CD4-positive, alpha-beta T cell (primary cell): Measurements from ENCODE around the gene ZNF605. TPM values are rescaled to one million over a fixed set of nuclear protein-coding genes. Genes with fewer than 3 reads are reported as not detected.
"Not testable (repeated sequence)": the region's sequence is repeated elsewhere in the genome, so short reads cannot be mapped to it uniquely, and the experiment has no call there.

Experiments
- ATAC-seq: fragments of 200-7000 bp; cut with Tn5 transposase; one replicate; pipeline ENCODE4 v1.10.0; 2022; ENCODE audit warnings: mild to moderate bottlenecking; ENCODE audit not compliant: poor library complexity
- CTCF ChIA-PET: fragments of 350-600 bp; sonication (Branson Sonifier 250); formaldehyde crosslinking; loops from one replicate; lab custom pipeline; 2021; ENCODE audit warnings: antibody characterized with exemption, inconsistent platforms; lab: Charles Lee
- POLR2A ChIA-PET: fragments of 350-600 bp; sonication (Branson Sonifier 250); formaldehyde crosslinking; loops from one replicate; lab custom pipeline; 2021; ENCODE audit warnings: antibody characterized with exemption, inconsistent platforms; lab: Charles Lee
- DNase-seq, 14 experiments: peaks; one replicate each; pipeline ENCODE4 v3.0.0-alpha.2; 2013 to 2020; ENCODE audit warnings: mixed read lengths in 2 of 14
- H3K27ac ChIP-seq, 2 donors: one replicate each; pipeline versions ENCODE4 v1.5.1 to v1.7.0; 2013; ENCODE audit warnings: low read length in 2 of 2, low read depth in 1 of 2, mild to moderate bottlenecking in 1 of 2
- H3K27me3 ChIP-seq, 2 experiments: 1 replicate in 1 of 2; 2 replicates in 1 of 2; pipeline versions ENCODE4 v1.6.1 to v1.7.0; 2013; ENCODE audit warnings: low read length in 2 of 2, control low read depth in 1 of 2, mild to moderate bottlenecking in 1 of 2, moderate library complexity in 1 of 2; ENCODE audit not compliant: insufficient read depth in 2 of 2, control insufficient read depth in 1 of 2
- H3K36me3 ChIP-seq: one replicate; pipeline ENCODE4 v1.6.1; 2013; ENCODE audit warnings: low read length, control low read depth; ENCODE audit not compliant: insufficient read depth
- H3K4me1 ChIP-seq: one replicate; pipeline ENCODE4 v1.6.1; 2013; ENCODE audit warnings: low read length, control low read depth; ENCODE audit not compliant: insufficient read depth
- H3K4me3 ChIP-seq: one replicate; pipeline ENCODE4 v1.5.1; 2013; ENCODE audit warnings: mild to moderate bottlenecking, low read length, moderate library complexity
- H3K9me3 ChIP-seq, 2 experiments: 1 replicate in 1 of 2; 2 replicates in 1 of 2; pipeline versions ENCODE4 v1.6.1 to v1.7.0; 2013; ENCODE audit warnings: low read length in 2 of 2, mild to moderate bottlenecking in 2 of 2, control low read depth in 1 of 2, moderate library complexity in 1 of 2; ENCODE audit not compliant: control insufficient read depth in 1 of 2, insufficient read depth in 1 of 2
- H3K27ac Mint-ChIP-seq: one replicate; pipeline ENCODE4 v1.8.0; 2020; ENCODE audit warnings: mixed read lengths
- H3K27me3 Mint-ChIP-seq: one replicate; pipeline ENCODE4 v1.8.0; 2021; ENCODE audit warnings: mixed read lengths
- H3K36me3 Mint-ChIP-seq: one replicate; pipeline ENCODE4 v1.8.0; 2021; ENCODE audit warnings: low read depth, mixed read lengths
- H3K4me1 Mint-ChIP-seq: one replicate; pipeline ENCODE4 v1.8.0; 2021; ENCODE audit warnings: low read depth, mixed read lengths
- H3K4me3 Mint-ChIP-seq: one replicate; pipeline ENCODE4 v1.8.0; 2020; ENCODE audit warnings: mild to moderate bottlenecking, mixed read lengths
- H3K9me3 Mint-ChIP-seq: one replicate; pipeline ENCODE4 v1.8.0; 2020; ENCODE audit warnings: mixed read lengths
- intact Hi-C, 2 experiments: fragments of 100-400 bp; cut with DNase I in 1 of 2; cut with micrococcal nuclease in 1 of 2; formaldehyde crosslinking; loops; one replicate each; pipeline versions ENCODE4 v1.15.1 to v1.9.0; 2023 to 2025; cut with DNase I, micrococcal nuclease
- total RNA-seq, 174 experiments: library from RNA in 2 of 174; stranded (reverse) in 2 of 174; gene quantifications; one replicate each; pipeline ENCODE4 v1.2.3 and lab custom pipeline; 2021 to 2026
- TF ChIP-seq, protein P1 (sequence below): fragments of 200-600 bp; IDR thresholded peaks from one replicate; pipeline ENCODE4 v1.8.0; 2022; ENCODE audit warnings: antibody characterized with exemption, mild to moderate bottlenecking

ZNF605 gene
- total RNA-seq, 2 experiments from 2014 or later = 5.3 to 5.8 TPM

- TF ChIP-seq, protein P1, sequence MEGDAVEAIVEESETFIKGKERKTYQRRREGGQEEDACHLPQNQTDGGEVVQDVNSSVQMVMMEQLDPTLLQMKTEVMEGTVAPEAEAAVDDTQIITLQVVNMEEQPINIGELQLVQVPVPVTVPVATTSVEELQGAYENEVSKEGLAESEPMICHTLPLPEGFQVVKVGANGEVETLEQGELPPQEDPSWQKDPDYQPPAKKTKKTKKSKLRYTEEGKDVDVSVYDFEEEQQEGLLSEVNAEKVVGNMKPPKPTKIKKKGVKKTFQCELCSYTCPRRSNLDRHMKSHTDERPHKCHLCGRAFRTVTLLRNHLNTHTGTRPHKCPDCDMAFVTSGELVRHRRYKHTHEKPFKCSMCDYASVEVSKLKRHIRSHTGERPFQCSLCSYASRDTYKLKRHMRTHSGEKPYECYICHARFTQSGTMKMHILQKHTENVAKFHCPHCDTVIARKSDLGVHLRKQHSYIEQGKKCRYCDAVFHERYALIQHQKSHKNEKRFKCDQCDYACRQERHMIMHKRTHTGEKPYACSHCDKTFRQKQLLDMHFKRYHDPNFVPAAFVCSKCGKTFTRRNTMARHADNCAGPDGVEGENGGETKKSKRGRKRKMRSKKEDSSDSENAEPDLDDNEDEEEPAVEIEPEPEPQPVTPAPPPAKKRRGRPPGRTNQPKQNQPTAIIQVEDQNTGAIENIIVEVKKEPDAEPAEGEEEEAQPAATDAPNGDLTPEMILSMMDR = no peak
- intact Hi-C loops = loop anchor here (1.0 to 10.0 kb wide), 6 partner anchors 17 to 202 kb away; partner anchors contain the start of genes ANKLE2 (in 1 of the 2), POLE (in 1 of the 2) and PXMP2 (in 1 of the 2)
- Mint-ChIP-seq H3K9me3 (peaks cover 2% of the 10 kb centered on the region), H3K27me3 (no peaks in the 10 kb centered on the region), H3K4me1 (peaks cover 39% of the 10 kb centered on the region), H3K4me3 (peak overlapping the region; percentile 84), H3K27ac (peak overlapping the region; percentile 100), H3K36me3 (peaks cover 47% of the 10 kb centered on the region)
- Histone ChIP-seq H3K9me3 (peaks cover 0 to 5% of the 10 kb centered on the region in 2 experiments), H3K27ac (peak overlapping the region in 1 of 2 donors; percentile 77), H3K36me3 (peaks cover 22% of the 10 kb centered on the region), H3K27me3 (no peaks in the 10 kb centered on the region), H3K4me1 (peaks cover 25% of the 10 kb centered on the region), H3K4me3 (peak overlapping the region; percentile 59)
- ATAC-seq (no peak), DNase-seq (peak in 4 of 14 experiments; percentile 2 to 38 (median 11))
- ChIA-PET POLR2A (interaction anchor here (0.6 to 2.4 kb wide), 23 partner anchors 8 to 301 kb away, joined by 3 to 30 read pairs (median 5); partner anchors contain the start of genes GOLGA3, PGAM5 and ZNF26), CTCF (interaction anchor here (2.4 kb wide), 1 partner anchor 18 kb away, joined by 11 read pairs; no protein-coding TSS in a partner anchor)
Measured at GRCh38 chr12:132886529-132887477, 69.3 kb downstream of the ZNF605 start.

GRCh38 chr12:132881818-132882217 is 74.3 kb downstream of the ZNF605 start:
- peaks cover 11% of the 10 kb centered on the region for H3K4me1 ChIP-seq
- ATAC-seq = no peak
- TF ChIP-seq, protein P1 = no peak
- no peak for DNase-seq
- peaks cover 35% of the 10 kb centered on the region for H3K4me1 Mint-ChIP-seq
- H3K27ac Mint-ChIP-seq = no peak overlapping the region
- H3K4me3 ChIP-seq = no peak overlapping the region
- no peaks in the 10 kb centered on the region for H3K27me3 ChIP-seq
- H3K27me3 Mint-ChIP-seq = no peaks in the 10 kb centered on the region
- CTCF ChIA-PET = interaction anchor here (0.6 kb wide), 1 partner anchor 10 kb away, joined by 4 read pairs; no protein-coding TSS in a partner anchor
- H3K9me3 Mint-ChIP-seq = peaks cover 2% of the 10 kb centered on the region
- POLR2A ChIA-PET = interaction anchor here (1.0 kb wide), 1 partner anchor 14 kb away, joined by 3 read pairs; no protein-coding TSS in a partner anchor
- peaks cover 0 to 5% of the 10 kb centered on the region in 2 experiments for H3K9me3 ChIP-seq
- H3K36me3 Mint-ChIP-seq = peaks cover 66% of the 10 kb centered on the region
- H3K27ac ChIP-seq = no peak overlapping the region
- H3K4me3 Mint-ChIP-seq = no peak overlapping the region
- intact Hi-C loops = loop anchor here in 1 of 2 experiments (10.0 kb wide), 1 partner anchor 197 kb away; the partner anchor contains the start of genes POLE and PXMP2
- H3K36me3 ChIP-seq = peaks cover 33% of the 10 kb centered on the region

DNA sequence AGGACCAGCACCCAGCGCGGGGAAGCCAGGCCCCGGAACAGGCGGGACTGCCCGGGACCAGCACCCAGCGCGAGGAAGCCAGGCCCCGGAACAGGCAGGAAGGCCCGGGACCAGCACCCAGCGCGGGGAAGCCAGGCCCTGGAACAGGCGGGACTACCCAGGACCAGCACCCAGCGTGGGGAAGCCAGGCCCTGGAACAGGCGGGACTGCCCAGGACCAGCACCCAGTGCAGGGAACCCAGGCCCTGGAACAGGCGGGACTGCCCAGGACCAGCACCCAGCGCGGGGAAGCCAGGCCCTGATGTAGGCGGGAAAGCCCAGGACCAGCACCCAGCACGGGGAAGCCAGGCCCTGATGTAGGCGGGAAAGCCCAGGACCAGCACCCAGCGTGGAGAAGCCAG is 81.5 kb downstream of the ZNF605 start:
- DNase-seq, H3K27me3 Mint-ChIP-seq, H3K4me3 ChIP-seq, H3K27ac Mint-ChIP-seq, ATAC-seq, CTCF ChIA-PET, H3K9me3 ChIP-seq, H3K9me3 Mint-ChIP-seq, H3K27me3 ChIP-seq, H3K4me3 Mint-ChIP-seq: not testable (repeated sequence)
- H3K27ac ChIP-seq = peak overlapping the region in 1 of 2 donors; percentile 21
- Mint-ChIP-seq H3K36me3 (peaks cover 68% of the 10 kb centered on the region), H3K4me1 (peaks cover 30% of the 10 kb centered on the region)
- peaks cover 21% of the 10 kb centered on the region for H3K4me1 ChIP-seq
- POLR2A ChIA-PET = interaction anchor here (2.9 kb wide), 1 partner anchor 12 kb away, joined by 28 read pairs; the partner anchor contains the start of gene CHFR
- intact Hi-C loops = loop anchor here in 1 of 2 experiments (5.0 kb wide), 1 partner anchor 42 kb away; no protein-coding TSS in a partner anchor
- peaks cover 71% of the 10 kb centered on the region for H3K36me3 ChIP-seq
